ENCODE results near the gene TUBAL3.

DNA sequence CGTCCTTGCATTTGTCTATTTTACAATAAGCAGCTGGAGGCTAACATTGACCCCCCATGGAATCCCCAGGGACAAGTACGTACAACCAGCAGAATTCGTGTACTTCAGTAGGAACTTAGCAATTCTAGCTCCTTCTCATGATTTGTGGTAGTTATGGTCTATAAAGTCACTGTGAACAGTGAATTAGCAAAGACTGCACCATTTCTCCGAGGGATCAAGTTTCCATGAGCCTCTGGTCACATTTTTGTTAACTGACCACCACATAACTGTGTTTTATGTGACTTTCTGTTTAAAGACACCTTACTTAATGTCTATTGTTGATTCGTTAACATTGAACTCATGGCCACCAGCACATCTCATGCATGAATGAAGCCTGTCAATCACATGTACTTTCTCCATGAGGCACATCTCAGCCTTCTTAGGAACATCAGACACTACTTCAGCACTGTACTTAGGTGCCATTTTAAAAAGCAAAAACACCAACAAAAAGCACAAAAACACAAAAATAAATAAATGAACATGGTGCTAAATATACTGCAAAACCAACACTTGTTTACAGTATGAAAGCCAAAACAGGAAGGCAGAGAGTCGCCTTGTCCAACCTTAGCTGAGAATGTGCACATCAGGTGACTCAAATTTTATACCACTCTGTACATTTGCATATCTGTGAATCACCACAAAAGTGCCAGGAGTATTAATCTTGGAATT lies 48.9 kb downstream of the TUBAL3 start:
- TF ChIP-seq POLR2A (IDR thresholded peaks at IDR 0.05) = no peak
- TF ChIP-seq, protein P1, sequence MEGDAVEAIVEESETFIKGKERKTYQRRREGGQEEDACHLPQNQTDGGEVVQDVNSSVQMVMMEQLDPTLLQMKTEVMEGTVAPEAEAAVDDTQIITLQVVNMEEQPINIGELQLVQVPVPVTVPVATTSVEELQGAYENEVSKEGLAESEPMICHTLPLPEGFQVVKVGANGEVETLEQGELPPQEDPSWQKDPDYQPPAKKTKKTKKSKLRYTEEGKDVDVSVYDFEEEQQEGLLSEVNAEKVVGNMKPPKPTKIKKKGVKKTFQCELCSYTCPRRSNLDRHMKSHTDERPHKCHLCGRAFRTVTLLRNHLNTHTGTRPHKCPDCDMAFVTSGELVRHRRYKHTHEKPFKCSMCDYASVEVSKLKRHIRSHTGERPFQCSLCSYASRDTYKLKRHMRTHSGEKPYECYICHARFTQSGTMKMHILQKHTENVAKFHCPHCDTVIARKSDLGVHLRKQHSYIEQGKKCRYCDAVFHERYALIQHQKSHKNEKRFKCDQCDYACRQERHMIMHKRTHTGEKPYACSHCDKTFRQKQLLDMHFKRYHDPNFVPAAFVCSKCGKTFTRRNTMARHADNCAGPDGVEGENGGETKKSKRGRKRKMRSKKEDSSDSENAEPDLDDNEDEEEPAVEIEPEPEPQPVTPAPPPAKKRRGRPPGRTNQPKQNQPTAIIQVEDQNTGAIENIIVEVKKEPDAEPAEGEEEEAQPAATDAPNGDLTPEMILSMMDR (IDR thresholded peaks at IDR 0.05) = no peak
